SK-MEL-5 (cell line): Measurements from ENCODE around the gene TRPV2. TPM values are rescaled to one million over a fixed set of nuclear protein-coding genes. Genes with fewer than 3 reads are reported as not detected.
A peak's percentile ranks its signal among the peaks of the same experiment; 100 is the strongest.
"Not testable (repeated sequence)": the region's sequence is repeated elsewhere in the genome, so short reads cannot be mapped to it uniquely, and the experiment has no call there.

Experiments used
- DNase-seq: peaks from one replicate; pipeline ENCODE4 v3.0.0-alpha.2; 2016; ENCODE audit warnings: low read depth, low spot score
- in situ Hi-C: cut with HindIII; loops from 2 replicates; pipeline ENCODE4 v1.10.0; 2016; ENCODE audit warnings: low sequenced_read_pairs, high pct_unique_total_duplicates, low pct_unique_long_range_greater_than_20kb
- total RNA-seq: library from RNA; depleted of rRNA; stranded (reverse); fragments of >200 nt; shearing (Covaris generic); gene quantifications from 2 replicates; pipeline ENCODE4 v1.2.3, GENCODE V29; 2014

The TRPV2 gene
- total RNA-seq, 1 experiment from 2014 or later: 208 TPM

DNA sequence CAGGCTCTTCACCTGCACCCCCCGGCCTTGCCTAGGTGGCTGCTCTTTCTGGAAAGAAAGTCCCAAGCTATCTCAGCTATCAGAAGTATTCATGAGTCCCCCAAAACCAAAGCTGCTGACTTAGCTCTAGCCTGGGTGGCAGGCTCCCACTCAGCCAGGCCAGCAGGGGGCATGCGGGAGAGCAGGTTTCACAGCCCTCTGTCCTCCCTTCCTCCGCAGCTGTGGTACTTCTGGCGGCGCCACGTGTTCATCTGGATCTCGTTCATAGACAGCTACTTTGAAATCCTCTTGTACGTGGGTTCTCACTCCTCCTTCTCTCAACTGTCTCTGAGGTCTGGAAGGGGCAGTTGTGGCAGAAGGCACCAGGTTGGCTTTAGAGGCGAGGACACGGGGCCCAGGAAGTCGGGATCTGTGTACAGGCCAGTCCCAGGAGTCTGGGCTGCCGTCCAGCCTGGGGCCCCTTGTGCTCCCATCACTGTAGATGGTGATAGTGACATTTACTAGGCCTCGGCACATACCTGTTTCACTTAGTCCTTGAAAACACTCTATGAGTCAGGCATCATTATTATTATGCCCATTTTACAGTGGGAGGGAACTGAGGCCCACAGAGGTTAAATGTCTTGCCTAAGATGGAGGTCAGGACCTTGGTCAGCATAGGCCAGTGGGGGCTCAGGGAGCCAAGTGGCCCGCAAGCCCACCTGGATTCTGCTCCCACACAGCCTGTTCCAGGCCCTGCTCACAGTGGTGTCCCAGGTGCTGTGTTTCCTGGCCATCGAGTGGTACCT, 12.9 kb downstream of the TRPV2 start:
- in situ Hi-C loops: no loop called here

GRCh38 chr17:16429083-16429482, 13.7 kb downstream of the TRPV2 start:
- in situ Hi-C loops: no loop called here

More for the DNA sequence above, 12.9 kb downstream of the TRPV2 start:
- peak; percentile 82 for DNase-seq

GRCh38 chr17:16430650-16431049, 15.3 kb downstream of the TRPV2 start:
- in situ Hi-C loops: no loop called here

More at GRCh38 chr17:16429083-16429482, 13.7 kb downstream of the TRPV2 start:
- no peak for DNase-seq

DNA sequence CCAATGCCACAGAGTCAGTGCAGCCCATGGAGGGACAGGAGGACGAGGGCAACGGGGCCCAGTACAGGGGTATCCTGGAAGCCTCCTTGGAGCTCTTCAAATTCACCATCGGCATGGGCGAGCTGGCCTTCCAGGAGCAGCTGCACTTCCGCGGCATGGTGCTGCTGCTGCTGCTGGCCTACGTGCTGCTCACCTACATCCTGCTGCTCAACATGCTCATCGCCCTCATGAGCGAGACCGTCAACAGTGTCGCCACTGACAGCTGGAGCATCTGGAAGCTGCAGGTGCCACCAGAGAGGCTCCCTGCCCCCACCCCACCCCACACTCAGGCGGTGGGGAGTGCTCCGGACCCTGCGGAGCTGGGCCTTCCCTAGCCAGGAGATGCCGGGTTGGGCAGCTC, 16.6 kb downstream of the TRPV2 start:
- in situ Hi-C loops: no loop called here
- DNase-seq: no peak

More at GRCh38 chr17:16430650-16431049, 15.3 kb downstream of the TRPV2 start:
- DNase-seq: no peak

DNA sequence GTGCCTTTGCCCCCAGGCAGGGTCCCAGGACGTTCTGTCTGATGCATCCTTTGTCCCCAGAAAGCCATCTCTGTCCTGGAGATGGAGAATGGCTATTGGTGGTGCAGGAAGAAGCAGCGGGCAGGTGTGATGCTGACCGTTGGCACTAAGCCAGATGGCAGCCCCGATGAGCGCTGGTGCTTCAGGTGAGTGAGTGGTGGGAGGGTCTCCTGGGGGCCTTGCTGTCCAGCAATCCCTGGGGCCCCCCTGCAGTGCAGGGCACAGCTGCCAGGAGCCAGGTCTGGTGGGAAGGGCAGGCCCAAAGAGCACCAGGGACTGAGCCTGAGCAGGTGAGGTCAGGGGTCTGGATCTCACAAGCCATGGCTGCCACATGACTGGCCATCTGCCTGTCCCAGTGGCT, 18.1 kb downstream of the TRPV2 start:
- in situ Hi-C loops: no loop called here
- no peak for DNase-seq

DNA sequence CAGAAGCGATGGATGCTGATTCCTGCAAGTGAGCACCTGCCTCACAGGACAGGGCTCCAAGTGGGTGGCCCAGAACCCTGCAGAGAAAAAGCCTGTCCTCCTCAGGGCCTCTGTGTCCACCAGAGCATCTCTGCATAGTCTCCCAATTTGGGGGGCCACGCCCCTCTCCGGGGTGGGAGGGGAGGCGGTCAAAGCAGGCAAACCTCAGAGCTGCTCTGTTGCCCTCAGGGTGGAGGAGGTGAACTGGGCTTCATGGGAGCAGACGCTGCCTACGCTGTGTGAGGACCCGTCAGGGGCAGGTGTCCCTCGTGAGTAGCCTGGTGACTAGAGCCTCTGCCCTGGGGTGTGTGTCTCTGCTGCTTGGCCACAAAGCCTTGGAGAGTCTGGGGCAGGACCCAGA, 19.3 kb downstream of the TRPV2 start:
- in situ Hi-C loops: no loop called here
- no peak for DNase-seq

DNA sequence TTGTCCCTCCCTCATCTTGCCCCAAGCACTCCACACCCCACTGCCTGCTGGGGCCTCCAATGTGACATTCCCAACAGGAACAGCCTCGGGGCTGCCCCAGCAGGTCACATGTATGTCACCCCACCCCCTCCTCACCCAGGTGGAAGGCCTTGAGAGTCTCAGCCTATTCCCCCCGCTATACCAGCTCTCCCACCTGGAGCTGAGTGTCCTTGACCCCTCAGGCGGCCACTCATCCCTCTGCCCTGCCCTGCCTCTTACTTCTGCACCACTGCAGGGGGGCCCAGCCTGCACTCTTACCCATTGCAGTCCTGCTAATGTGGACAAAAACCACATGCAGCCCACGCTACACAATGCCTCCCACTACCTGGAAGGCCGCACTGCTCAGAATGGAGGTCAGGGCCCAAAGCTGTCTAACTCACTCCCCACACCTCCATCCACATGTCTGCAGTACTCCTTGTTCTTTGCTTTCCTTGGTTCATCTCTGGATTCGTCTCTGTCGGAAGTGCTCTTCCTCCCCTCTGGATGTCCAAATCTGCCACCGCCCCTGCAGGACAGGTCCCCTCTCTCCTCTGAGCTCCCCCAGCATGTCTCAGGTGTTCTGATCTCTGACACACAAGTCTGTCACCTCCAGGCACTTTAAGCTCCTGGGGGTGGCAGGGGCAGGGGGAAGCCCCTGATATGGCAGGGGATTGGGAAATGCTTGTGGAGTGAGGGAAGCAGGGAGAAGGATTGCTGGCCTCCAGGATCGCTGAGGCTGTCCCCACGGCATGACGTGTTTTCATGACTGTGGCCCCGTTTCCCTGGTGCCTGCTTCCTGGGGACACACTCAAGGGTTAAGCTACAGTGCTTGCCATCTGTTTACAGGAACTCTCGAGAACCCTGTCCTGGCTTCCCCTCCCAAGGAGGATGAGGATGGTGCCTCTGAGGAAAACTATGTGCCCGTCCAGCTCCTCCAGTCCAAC, 20.8 kb downstream of the TRPV2 start:
- no peak for DNase-seq
- in situ Hi-C loops: no loop called here

DNA sequence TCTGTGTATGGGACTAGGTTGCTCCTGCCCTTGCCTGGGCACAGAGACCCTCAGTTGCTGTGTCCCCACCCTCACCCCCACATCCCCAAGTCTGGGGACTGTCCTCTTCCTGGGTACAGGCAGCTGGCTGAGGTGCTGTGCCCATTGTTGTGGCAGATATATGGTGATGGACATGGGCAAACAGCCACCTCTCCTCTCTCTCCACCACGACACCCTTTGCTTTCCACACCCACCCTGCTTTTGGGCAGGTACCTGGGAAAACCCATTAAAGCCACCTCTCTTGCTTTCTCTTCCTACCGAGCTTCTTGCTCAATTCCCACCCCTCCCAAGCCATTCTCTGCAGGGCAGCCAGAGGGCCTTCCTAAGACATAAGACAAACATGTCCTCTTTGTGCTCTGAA, 21.7 kb downstream of the TRPV2 start:
- in situ Hi-C loops: no loop called here
- DNase-seq: no peak

DNA sequence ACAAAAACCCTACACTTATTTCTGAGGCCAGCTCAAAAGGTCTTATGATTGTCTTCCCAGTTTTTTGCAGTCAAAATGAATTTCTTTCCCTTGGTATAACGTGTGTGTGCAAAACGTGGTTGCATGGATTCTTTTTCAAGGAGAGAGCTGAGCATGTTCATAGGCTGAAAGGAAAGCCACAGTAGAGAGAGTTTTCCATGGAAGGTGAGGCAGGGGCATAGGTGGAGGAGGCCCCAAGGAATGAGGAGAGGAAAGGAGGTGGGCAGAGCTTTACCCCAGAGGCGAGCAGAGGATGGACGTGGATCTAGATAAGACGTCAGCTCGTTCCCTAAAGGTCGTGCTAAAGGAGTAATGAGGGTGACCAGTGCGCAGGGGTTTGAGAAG, 22.8 kb downstream of the TRPV2 start:
- DNase-seq: no peak
- in situ Hi-C loops: no loop called here

GRCh38 chr17:16438557-16439302, 23.4 kb downstream of the TRPV2 start:
- peak; percentile 100 for DNase-seq
- in situ Hi-C loops: no loop called here

DNA sequence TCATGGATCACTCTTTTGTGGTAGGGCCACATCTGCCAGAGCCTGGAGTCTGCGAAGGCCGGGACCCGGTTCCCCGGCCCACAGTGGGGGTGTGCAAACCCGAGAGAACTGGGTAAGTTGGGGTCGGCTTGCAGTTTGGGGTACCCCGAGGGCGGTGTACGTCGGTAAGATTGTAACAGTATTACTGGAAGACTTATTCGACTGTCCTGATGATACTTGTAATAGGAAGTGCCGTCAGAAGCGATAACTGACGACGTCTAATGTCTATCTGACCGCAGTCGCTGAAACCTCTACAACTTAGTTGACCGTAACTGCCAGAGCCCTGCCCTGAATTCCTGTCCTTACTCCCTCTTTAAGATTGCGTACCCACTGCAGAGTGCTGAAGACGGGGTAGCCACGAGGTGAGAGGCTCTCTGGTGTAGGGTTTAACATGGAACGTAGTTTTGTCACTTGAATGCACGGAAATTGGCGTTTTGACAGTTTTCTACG, 24.0 kb downstream of the TRPV2 start:
- in situ Hi-C loops: no loop called here
- DNase-seq: no peak

DNA sequence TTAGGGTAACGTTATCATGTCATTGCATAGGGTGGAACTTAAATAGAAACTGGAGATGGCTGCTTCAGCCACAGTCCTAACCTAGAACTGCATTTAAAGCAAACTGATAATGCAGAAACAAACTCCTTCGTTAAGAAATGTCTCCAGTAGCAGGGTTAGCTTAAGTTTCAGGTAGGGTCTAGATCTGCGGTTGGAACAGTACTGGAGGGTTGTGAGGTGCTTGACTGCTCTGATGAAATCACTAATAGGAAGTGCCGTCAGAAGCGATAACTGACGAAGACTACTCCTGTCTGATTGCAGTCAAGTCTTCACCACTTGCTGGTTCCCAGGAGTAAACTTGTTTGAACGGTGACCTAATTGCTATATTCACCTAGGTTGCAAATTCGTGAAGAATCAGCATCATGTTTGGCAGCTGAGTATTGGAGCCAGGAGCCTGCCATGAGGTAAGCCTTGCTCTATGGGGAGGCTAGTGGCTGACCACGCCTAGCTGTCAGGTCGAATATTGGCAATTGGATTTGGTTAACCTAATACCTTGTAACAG, 24.5 kb downstream of the TRPV2 start:
- in situ Hi-C loops: no loop called here
- DNase-seq: no peak

- in situ Hi-C loops, DNase-seq: not testable (repeated sequence)
Observed at GRCh38 chr17:16440354-16440753, 25.0 kb downstream of the TRPV2 start.

DNA sequence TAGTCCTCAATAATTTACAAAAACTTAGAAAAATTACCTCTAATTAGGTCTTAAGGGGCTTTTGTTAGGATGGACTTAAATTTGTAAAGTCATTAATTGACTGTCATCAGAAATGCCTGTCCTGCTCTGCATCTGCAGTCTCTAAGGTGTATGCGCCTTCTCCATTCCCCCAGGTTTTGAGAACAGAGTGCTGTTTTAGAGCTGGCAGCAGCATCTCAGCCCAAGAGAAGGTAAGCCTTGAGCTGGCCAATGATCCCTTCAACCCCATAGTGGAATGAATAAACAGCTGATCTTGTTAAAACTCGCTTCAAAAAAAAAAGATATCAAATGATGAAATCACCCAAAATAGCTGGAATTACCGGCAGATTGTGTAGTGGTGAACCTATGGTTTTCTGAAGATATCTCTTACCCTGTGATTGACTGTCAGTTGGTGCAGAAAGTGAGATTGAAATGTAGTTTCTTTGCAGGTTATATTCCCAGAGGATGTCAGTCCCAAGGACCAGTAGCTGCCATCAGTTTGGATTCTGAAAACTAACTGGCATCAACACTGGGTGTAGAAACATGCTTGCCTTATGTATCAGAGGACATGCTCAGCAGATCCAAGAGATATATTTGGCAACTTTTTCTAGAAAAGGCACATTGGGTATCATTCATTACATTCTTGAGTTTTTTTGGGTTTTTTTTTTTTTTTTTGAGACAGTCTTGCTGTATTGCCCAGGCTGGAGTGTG, 25.7 kb downstream of the TRPV2 start:
- no peak for DNase-seq
- in situ Hi-C loops: no loop called here

DNA sequence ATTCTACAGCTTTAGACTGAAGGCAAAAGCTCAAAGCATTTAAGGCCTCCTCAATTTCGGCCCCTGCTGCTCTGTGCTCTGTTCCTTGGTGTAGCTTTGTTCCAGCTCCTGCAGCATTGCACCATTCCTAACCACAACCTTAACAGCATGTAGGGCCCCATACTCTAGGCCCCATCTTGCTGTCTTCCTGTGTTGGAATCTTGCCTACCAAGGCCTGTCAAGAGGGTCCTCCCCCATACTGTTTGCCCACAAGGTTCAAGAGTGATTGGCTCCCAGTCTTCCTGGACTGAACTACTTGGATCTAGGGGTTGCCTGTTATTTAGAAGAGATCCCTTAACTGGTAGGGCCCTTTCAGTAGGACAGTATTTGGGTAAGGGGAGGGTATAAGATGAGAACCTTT, 26.8 kb downstream of the TRPV2 start:
- DNase-seq: peak; percentile 33
- in situ Hi-C loops: no loop called here

- in situ Hi-C loops: no loop called here
- no peak for DNase-seq
Observed at GRCh38 chr17:16442594-16443510, 27.5 kb downstream of the TRPV2 start.
